ENCODE measurements around the gene TEX14. TPM values are rescaled to one million over a fixed set of nuclear protein-coding genes. Genes with fewer than 3 reads are reported as not detected.
A peak's percentile ranks its signal among the peaks of the same experiment; 100 is the strongest.

The TEX14 gene
- total RNA-seq, 4 donors from 2014 or later: 0.27 TPM; not detected in 3

DNA sequence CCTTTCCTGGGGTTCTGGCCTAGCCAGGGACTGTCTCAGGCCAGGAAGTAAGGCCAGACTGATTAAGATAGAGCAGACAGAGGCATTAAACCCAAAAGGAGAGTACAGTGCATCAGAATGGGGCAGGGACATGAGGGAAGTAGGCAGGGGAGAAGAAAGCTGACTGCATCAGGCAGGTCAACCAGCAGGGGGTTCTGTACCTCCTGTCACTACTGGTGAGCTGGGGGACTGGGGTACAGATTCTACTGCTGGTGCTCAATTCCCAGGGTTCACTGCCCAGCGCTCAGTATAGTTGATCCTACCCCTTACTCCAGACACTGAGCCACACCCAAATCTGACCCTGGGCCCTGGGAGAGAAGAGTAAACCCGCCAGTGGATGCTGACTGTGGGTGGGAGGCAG lies 164.5 kb downstream of the TEX14 start:
- H3K27ac ChIP-seq: peak overlapping the region; percentile 27 to 62 (median 50)
- H3K9me3 ChIP-seq: no peaks in the 10 kb centered on the region
- in situ Hi-C loops (cut with MboI; ENCODE audit: low pct_ligation_motif_present in 1 of 4, low pct_unique_long_range_greater_than_20kb in 1 of 4, low sequenced_read_pairs in 3 of 4): loop anchor here in 3 of 4 donors (10.0 kb wide), 3 partner anchors 187 to 477 kb away; no protein-coding TSS in a partner anchor
- DNase-seq: no peak
- H3K27me3 ChIP-seq: peaks cover 1% of the 10 kb centered on the region
- no peak overlapping the region for H3K4me3 ChIP-seq
- intact Hi-C loops (cut with DNase I; ENCODE audit: low total_unique reads): loop anchor here (10.0 kb wide), 1 partner anchor 167 kb away; the partner anchor contains the start of genes RAD51C and TEX14
- no peaks in the 10 kb centered on the region for H3K36me3 ChIP-seq
- peaks cover 0 to 15% (median 3%) of the 10 kb centered on the region in 4 donors for H3K4me1 ChIP-seq
- TF ChIP-seq POLR2AphosphoS5 (IDR thresholded peaks at IDR 0.05): no peak
- TF ChIP-seq POLR2A (IDR thresholded peaks at IDR 0.05): no peak
- TF ChIP-seq EP300 (IDR thresholded peaks at IDR 0.05; ENCODE audit: low read depth): no peak
- TF ChIP-seq, protein P1, sequence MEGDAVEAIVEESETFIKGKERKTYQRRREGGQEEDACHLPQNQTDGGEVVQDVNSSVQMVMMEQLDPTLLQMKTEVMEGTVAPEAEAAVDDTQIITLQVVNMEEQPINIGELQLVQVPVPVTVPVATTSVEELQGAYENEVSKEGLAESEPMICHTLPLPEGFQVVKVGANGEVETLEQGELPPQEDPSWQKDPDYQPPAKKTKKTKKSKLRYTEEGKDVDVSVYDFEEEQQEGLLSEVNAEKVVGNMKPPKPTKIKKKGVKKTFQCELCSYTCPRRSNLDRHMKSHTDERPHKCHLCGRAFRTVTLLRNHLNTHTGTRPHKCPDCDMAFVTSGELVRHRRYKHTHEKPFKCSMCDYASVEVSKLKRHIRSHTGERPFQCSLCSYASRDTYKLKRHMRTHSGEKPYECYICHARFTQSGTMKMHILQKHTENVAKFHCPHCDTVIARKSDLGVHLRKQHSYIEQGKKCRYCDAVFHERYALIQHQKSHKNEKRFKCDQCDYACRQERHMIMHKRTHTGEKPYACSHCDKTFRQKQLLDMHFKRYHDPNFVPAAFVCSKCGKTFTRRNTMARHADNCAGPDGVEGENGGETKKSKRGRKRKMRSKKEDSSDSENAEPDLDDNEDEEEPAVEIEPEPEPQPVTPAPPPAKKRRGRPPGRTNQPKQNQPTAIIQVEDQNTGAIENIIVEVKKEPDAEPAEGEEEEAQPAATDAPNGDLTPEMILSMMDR (IDR thresholded peaks at IDR 0.05): no peak
- 83% methylated on average over 2 of the region's 2 CpGs; no CpG with 5 or more reads in 1 of the 2 donors for WGBS, 2 donors (ENCODE audit: low coverage in 1 of 2)

DNA sequence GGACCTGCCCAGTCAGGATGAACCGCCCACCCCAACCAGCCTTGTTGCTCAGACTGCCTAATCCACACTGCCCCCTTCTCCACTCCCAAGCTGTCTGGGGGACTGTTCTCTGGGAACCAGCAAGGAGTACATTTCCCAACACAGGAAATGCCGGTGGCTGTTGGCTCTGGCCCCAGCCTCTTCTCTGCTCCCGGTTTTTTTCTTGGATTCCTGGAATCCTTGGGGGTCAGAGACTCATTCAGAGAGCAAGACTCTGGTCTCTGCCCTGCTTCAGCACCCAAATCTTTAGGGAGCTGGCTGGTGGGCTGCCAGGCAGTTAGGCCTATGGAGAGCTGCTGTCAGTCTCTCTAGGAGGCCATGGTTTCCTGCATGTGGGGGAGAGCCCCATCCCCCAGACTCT lies 166.6 kb downstream of the TEX14 start:
- peak; percentile 33 for DNase-seq
- no peaks in the 10 kb centered on the region for H3K27me3 ChIP-seq
- intact Hi-C loops (cut with DNase I; ENCODE audit: low total_unique reads): loop anchor here (10.0 kb wide), 1 partner anchor 170 kb away; the partner anchor contains the start of genes RAD51C and TEX14
- no peaks in the 10 kb centered on the region for H3K36me3 ChIP-seq
- 51% methylated on average over 3 of the region's 3 CpGs; no CpG with 5 or more reads in 1 of the 2 donors for WGBS, 2 donors (ENCODE audit: low coverage in 1 of 2)
- peaks cover 0 to 7% (median 0%) of the 10 kb centered on the region in 4 donors for H3K4me1 ChIP-seq
- in situ Hi-C loops (cut with MboI; ENCODE audit: low pct_ligation_motif_present in 1 of 4, low pct_unique_long_range_greater_than_20kb in 1 of 4, low sequenced_read_pairs in 3 of 4): loop anchor here in 3 of 4 donors (10.0 kb wide), 3 partner anchors 190 to 480 kb away; no protein-coding TSS in a partner anchor
- H3K9me3 ChIP-seq: no peaks in the 10 kb centered on the region
- TF ChIP-seq, protein P1 (IDR thresholded peaks at IDR 0.05): no peak
- peak in 2 of 3 donors; percentile 17 to 42 for TF ChIP-seq POLR2AphosphoS5 (IDR thresholded peaks at IDR 0.05)
- peak overlapping the region; percentile 27 to 64 (median 60) for H3K27ac ChIP-seq
- H3K4me3 ChIP-seq: no peak overlapping the region

DNA sequence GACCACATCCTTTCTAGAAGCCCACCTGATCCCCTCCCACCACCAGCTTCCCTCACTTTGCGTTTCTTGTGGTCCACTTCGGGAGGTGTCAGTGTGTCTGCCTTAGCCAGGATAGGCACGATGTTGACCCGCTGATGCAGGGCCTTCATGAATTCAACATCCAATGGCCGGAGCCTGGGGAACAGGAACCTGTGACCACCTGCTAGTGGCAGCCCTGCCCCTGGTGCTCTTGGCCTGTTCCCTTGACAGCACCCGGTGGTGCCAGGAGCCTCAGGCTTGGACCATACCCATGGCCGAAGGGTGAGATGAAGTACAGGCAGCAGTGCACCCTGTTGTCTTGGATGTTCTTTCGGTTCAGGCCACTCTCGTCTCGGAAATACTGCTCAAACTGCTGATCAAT lies 170.2 kb downstream of the TEX14 start:
- Histone ChIP-seq H3K4me1 (peaks cover 7 to 19% (median 10%) of the 10 kb centered on the region in 4 donors), H3K36me3 (no peaks in the 10 kb centered on the region), H3K4me3 (no peak overlapping the region), H3K9me3 (no peaks in the 10 kb centered on the region), H3K27me3 (no peaks in the 10 kb centered on the region), H3K27ac (no peak overlapping the region)
- in situ Hi-C loops (cut with MboI; ENCODE audit: low pct_ligation_motif_present in 1 of 4, low pct_unique_long_range_greater_than_20kb in 1 of 4, low sequenced_read_pairs in 3 of 4): loop anchor here in 3 of 4 donors (10.0 kb wide), 3 partner anchors 193 to 483 kb away; no protein-coding TSS in a partner anchor
- DNase-seq: no peak
- TF ChIP-seq EP300 (IDR thresholded peaks at IDR 0.05; ENCODE audit: low read depth) (no peak), POLR2AphosphoS5 (IDR thresholded peaks at IDR 0.05) (no peak), POLR2A (IDR thresholded peaks at IDR 0.05) (no peak)
- TF ChIP-seq, protein P1 (IDR thresholded peaks at IDR 0.05): no peak
- WGBS, 2 donors (ENCODE audit: low coverage in 1 of 2): 97% methylated on average over 10 of the region's 10 CpGs; no CpG with 5 or more reads in 1 of the 2 donors
- intact Hi-C loops (cut with DNase I; ENCODE audit: low total_unique reads): loop anchor here (10.0 kb wide), 1 partner anchor 173 kb away; the partner anchor contains the start of genes RAD51C and TEX14

DNA sequence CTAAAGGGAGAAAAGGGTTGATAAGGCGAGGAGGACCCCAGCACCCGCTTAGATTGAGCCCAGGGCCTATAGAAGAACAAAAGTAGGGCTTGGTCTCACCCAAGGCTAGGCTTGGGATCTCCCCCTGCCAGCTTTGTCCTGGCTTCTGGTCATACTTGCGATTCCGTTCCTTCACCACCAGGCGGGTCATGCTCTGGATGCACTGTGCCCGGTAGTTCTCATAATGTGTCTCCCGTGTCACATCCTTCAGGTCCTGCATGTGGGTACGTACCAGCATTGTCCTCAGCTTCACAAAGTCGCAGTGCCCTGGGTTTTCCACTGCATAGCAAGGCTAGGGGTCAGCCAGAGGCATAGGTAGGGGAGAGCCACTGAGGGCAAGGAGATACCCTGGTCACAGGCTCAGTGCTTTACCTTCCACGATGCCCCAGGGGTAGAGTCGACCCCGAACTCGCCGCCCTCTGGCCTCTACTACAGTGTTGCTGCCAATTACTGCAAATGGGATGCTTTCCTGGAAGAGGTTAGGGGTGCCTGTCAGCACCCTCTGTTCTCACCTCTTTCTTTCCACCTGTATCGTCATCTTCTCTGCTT lies 170.9 kb downstream of the TEX14 start:
- Histone ChIP-seq H3K4me1 (peaks cover 11 to 27% (median 16%) of the 10 kb centered on the region in 4 donors), H3K4me3 (no peak overlapping the region), H3K9me3 (no peaks in the 10 kb centered on the region), H3K36me3 (no peaks in the 10 kb centered on the region), H3K27ac (no peak overlapping the region), H3K27me3 (no peaks in the 10 kb centered on the region)
- DNase-seq: no peak
- TF ChIP-seq POLR2A (IDR thresholded peaks at IDR 0.05) (no peak), POLR2AphosphoS5 (IDR thresholded peaks at IDR 0.05) (no peak), EP300 (IDR thresholded peaks at IDR 0.05; ENCODE audit: low read depth) (no peak)
- TF ChIP-seq, protein P1 (IDR thresholded peaks at IDR 0.05): peak; percentile 18 to 54 (median 35)
- intact Hi-C loops (cut with DNase I; ENCODE audit: low total_unique reads): loop anchor here (10.0 kb wide), 1 partner anchor 174 kb away; the partner anchor contains the start of genes RAD51C and TEX14
- in situ Hi-C loops (cut with MboI; ENCODE audit: low pct_ligation_motif_present in 1 of 4, low pct_unique_long_range_greater_than_20kb in 1 of 4, low sequenced_read_pairs in 3 of 4): loop anchor here in 3 of 4 donors (10.0 kb wide), 3 partner anchors 194 to 484 kb away; no protein-coding TSS in a partner anchor
- 61 to 96% methylated on average over 6 to 15 of the region's 15 CpGs for WGBS, 2 donors (ENCODE audit: low coverage in 1 of 2)

Data from transverse colon (tissue), 4 donors.